GM21381 (cell line): ENCODE results near the gene TDRD15.
"Not testable (repeated sequence)": the region's sequence is repeated elsewhere in the genome, so short reads cannot be mapped to it uniquely, and the experiment has no call there.

Experiments
- ATAC-seq: cut with Tn5 transposase; IDR thresholded peaks from one replicate; pipeline ENCODE4 v1.9.1; 2021; ENCODE audit warnings: mild to moderate bottlenecking, moderate library complexity; ENCODE audit not compliant: unreplicated experiment

Gene TDRD15

DNA sequence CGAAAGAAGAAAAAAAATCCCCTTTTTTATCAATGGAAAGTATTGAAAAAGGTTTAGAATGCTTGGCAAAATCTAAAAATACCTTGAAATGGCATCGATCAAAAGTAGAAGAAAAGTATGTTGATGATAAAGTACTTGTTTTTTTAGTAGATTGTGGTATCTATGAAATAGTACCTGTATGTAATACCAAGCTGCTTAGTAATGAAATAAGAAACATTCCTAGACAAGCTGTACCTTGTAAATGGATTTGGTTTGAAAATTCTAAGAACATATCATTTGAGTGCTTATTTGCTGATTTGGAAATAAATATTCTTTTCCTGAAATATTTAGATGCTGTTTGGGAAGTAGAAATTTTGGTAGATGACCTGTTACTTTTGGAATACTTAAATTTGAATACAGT is 18.4 kb downstream of the TDRD15 start:
- no peak for ATAC-seq

DNA sequence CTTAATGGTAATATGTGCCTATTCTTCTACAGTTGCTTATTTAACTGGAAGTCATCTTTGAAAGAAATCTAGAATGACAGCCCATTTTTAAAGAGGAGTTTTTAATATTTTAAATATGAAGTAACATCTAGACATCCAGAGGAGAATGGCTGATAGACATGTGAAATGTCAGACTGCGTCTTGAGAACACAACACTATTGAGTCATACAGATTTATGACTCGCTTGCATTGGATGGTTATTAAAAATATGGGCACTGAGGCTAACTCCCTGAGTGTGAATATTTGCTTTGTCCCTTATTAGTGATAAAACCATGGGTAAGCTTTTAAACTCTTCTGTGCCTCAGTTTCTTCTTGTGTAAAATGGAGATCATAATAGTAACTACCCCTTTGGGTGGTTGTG is 22.9 kb downstream of the TDRD15 start:
- ATAC-seq = no peak

DNA sequence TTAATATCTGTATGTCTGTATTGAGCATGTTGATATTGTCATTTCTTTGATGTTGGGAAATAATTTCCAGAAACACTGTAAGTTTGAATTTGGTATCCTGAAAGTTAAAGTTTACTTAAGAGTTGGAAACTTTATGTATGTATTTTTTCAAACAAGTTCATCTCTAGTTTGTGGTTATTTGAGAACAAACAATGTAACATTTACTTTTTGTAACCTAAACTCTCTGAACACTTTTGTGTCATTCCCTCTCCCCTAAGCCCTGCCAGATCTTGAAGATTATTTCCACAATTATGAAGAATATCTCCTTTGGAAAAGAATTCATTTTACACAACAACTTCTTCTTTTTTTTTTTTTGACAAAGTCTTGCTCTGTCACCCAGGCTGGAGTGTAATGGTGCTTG is 24.9 kb downstream of the TDRD15 start:
- no peak for ATAC-seq

DNA sequence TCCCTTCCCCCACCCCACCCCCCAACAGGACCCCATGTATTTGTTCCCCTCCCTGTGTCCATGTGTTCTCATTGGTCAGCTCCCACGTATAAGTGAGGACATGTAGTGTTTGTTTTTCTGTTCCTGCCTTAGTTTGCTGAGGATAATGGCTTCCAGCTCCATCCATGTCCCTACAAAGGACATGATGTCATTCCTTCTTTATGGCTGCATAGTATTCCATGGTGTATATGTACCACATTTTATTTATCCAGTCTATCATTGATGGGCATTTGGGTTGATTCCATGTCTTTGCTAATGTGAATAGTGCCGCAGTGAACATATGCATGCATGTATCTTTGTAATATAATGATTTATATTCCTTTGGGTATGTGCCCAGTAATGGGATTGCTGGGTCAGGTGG is 27.5 kb downstream of the TDRD15 start:
- not testable (repeated sequence) for ATAC-seq

DNA sequence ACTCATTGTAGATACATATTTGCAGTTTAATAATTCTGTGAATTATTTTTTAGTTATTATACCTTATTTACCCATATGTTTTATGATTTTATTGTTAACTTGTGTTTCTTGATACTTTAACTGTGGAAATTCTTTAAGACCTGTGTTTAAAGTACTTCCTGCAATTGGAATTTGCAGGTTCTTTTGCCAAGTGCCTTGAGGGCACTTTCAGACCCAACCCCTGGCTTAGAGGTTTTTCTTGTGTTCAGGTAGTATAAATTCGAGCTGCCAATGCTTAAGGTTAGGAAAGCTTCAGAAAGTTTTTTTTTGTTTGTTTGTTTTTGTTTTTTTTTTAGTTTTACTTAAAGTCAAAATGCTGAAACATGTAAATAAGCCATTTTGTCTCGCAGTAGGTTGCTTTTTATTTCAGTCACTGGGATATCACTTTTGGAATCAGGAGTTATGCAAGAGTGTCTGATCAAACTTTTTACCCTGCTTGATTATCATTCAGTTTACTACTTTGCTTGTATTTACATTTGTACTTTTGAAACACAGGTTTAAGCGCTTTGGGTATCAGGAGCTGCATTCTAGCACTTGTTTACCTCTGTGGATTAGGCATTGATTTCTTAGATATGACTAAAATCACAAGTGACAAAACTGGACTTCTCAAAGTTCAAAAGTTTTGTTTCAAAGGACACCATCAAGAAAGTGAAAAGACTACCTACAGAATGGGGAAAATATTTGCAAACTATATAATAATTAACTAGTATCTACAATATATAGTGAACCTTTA is 31.8 kb downstream of the TDRD15 start:
- ATAC-seq = no peak

DNA sequence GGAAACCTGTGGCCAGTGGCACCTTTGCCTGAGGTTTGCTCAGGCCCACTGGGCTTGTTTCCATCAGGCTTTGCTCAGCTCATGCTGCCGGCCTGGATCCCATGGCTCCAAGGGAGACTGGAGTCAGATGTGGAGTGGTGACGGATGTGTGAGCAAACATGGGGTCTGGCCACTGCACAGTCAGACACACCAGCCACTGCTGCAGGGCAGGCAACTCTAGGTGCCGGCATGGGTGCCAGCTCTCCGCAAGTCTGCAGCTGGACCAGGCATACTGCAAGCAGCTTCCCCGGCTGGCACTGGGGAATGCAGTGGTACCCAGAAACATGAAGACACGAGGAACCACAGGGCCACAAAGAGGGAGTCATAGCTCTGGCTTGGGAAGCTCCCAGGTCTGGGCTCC is 37.4 kb downstream of the TDRD15 start:
- ATAC-seq = no peak

- ATAC-seq = no peak
Observed at GRCh38 chr2:21161832-21162614, 38.3 kb downstream of the TDRD15 start.

- ATAC-seq = no peak
Observed at GRCh38 chr2:21162615-21162878, 38.8 kb downstream of the TDRD15 start.

DNA sequence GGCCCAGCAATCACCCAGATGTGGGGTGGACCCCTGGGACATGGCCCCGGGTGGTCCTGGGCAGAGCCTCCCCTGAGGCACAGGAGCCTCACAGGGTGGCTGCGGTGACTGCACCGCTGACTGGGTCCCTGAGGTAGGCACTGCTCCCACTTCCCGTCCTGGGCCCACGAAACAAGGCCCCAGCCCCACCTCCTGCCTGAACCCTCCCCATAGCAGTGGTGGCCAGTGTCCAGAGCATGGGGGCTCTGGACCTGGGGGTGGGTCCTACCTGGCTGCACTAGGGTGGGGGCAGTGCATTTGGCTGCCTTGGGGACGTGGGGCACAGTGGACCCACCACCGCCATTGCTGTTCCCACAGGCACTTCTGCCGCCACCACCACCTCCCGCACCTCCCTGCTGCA is 39.4 kb downstream of the TDRD15 start:
- no peak for ATAC-seq

DNA sequence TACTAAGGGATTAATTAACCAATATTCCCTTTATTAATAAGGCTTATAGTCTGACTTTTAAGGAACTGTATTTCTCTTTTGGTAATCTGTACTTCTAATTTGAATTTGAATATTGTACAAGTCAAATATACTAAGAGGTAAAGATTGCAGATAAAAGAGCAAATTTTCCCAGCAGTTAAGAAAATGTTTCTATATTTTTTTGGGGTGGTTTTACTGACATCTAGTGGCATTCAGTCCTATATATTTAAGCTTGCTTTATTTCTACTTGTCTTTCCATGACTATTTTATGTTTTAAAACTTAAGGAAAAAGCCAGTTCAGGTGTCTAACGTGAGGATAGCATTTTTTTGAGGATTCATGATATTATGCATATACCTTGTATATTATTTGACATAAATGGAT is 41.6 kb downstream of the TDRD15 start:
- no peak for ATAC-seq

GRCh38 chr2:21175895-21176646 is 52.3 kb downstream of the TDRD15 start:
- no peak for ATAC-seq

DNA sequence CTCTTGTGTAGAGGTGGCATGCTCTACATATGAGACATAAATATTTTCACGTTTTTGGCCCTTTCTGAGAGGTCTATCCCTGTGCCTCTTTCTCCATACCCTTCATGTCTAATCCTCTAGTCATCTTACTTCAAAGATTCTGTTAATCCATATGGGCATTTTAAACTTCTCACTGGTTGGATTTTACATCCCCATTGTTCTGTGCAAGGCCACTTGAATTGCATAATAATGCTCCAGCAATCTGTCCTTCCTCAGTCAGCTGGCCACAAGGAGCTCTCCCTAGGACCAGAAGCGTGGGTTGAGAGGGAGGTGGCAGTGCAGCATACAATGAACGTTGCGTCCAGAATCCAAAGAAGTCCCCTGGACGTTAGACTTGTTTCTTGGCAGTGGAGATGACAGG is 58.2 kb downstream of the TDRD15 start:
- no peak for ATAC-seq

DNA sequence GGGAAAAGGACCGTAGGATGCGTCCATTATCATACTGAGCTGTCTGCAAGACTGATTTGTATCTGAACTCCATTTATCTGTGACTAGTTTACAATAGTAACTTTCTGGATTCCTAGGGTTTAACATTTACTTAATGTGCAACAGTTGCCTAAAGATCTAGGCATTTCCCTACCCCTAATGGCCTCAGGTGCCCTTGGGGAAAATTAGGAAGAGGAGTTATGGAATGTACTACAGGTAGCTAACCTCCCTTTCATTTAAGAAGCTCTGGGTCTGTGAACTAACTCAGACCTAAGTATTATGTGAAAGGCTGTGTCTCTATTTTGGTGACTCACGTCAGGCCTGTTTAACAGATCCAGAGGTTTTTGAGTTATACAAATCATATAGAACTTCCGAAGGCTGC is 59.5 kb downstream of the TDRD15 start:
- no peak for ATAC-seq

- no peak for ATAC-seq
Observed at GRCh38 chr2:21183726-21184125, 60.0 kb downstream of the TDRD15 start.

GRCh38 chr2:21191535-21191934 is 67.8 kb downstream of the TDRD15 start:
- no peak for ATAC-seq
